GM18907 (cell line): ENCODE results near the gene RELL1.

Experiments
- ATAC-seq: cut with Tn5 transposase; IDR thresholded peaks from one replicate; pipeline ENCODE4 v1.9.1; 2021; ENCODE audit warnings: mild to moderate bottlenecking, moderate library complexity; ENCODE audit not compliant: unreplicated experiment

RELL1 gene, protein sequence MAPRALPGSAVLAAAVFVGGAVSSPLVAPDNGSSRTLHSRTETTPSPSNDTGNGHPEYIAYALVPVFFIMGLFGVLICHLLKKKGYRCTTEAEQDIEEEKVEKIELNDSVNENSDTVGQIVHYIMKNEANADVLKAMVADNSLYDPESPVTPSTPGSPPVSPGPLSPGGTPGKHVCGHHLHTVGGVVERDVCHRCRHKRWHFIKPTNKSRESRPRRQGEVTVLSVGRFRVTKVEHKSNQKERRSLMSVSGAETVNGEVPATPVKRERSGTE

DNA sequence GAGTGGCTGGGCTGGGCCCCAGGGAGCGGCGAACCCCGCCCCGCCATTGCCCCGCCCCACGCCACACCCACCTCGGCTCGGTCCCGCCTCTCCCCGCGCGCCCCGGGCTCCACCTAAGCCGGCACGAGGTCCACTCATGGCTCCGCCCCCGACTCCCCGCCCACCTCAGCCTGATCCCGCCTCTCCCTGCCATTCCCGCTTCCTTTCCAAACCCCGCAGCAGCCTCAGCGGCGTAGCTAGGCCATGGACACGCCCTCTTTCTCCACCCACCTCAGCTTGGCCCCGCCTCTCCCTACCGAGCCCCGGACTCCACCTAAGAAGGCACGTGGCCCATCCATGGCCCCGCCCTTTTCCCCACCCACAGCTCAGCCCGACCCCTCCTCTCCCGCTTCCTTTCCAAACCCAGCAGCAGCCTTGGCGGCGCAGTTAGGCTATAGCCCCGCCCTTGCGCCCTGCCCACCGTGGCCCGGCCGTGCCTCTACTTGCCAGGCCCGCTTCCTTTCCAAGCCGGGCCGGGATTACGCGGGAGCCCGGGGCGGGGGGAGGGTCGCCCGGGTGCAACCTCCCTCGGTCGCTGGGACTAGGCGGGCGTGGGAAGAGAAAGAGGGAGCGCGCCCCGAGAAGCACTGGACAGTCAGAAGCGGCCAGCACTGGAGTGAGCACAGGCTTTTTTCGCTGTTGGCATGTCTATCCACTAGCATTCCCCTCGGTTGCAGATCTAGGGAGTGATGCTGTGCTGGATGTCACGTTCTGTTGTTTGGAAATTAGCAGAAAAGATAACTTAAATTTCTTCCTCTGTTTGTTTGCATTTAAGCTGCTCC lies at the start of gene RELL1:
Gene RELL1, minus strand, starts transcription at position 4 of the 821 bp plus-strand sequence. CDS start 89 bp downstream, outside the sequence.
- peak; percentile 86 for ATAC-seq

DNA sequence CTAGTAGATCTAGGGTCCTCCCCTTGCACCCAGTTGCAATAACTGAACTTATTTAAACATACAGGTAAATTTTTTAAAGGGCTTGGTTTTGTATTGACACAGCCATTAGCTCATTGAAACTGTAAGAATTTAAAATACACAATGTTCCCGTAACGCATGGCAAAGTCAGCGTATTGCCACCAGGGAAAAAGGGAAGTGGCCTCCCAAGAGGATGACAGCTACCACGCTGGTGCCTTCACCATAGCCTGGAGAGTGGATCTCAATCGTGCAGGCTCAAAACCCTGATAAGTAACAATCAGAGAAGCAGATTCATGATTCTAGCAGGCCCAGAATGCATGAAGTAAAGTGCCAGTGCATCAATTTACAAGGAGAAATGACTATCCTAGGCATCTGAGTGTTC lies 49.4 kb upstream of the RELL1 start:
- ATAC-seq = no peak

DNA sequence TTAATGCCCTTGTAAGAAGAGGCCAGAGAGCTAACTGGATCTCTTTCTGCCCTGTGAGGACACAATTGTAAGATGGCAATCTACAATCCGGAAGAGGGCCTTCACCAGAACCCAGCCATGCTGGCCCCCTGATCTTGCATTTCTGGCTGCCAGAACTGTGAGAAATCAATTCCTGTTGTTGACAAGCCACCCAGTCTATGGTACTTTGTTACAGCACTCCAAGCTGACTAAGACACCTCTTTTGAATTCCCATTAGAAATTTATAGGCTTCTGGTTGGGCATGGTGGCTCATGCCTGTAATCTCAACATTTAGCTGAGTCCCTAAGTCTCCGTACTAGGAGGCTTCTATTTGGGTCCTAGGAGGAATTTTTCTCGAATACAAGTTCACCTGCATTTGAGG lies 48.8 kb upstream of the RELL1 start:
- ATAC-seq = no peak

DNA sequence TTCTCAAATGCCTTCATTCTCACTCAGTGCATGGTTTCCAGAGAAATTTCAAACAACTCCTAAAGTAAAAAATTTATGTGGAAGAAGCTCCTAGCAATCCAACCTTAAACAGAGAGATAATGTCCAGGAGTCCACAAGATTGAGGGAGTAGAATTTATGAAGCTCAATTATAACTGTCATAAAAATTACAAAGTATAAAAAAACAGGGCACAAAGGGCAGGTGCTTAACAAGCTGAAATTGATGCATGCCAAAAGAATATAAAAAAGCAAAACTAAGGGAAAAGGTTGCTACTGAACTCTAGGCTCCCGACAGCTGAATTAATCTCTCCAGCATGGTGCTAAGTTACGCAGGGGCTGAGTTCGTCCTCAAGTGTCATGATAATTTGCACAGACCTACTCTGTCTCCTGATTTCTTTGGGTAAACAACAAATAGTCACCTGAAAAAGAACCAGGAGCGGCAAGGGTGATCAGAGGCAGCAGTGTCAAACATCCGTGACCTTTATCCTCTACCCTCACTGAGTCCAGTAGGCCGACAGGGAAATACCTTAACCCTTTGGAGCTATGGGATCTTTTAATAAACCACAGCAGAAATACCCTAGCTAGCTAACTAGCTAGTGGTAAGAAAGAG lies 47.2 kb upstream of the RELL1 start:
- ATAC-seq = no peak

DNA sequence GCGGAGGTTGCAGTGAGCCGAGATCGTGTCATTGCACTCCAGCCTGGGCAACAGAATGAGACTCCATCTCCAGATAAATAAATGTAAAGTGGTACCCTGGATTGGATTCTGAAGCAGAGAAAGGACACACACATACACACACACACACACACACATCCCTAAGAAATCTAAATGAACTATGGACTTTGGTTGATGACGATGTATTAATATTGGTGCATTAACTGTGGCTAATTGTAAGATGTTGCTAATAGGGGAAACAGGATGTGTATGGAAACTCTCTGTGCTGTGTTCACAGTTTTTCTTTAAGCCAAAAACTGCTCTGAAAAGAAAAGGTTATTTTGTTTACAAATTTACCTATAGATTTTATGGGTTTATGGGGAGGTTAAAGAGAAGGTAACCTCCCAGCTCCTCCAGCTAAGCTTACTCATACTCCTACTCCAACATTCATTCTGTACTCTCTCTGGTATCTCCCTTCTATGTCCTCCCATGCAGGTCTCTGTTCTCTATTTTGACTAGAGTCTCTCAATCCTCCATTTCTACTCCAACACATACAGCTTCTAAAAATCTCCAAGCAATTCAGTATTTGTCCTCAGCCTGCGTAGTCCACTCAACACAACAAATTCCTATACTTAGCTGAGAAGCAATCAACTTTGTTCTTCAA lies 46.5 kb upstream of the RELL1 start:
- ATAC-seq = peak; percentile 83

DNA sequence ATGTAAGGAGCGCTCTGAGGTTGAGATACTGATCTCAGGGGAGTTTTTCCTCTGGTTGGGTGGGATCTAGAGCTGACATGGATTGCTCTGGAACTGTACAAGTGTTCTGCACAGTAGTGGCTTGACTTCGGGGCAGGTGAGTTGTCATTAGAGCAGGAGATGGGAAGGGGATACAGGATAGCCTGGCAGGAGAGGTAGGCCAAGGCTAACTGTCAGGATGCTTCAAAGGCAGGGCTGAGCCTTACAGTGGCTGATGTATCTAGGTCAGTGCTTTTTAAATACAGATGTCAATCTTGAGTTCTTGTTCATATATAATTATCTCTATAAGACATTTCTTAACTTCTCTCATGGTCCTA lies 43.5 kb upstream of the RELL1 start:
- no peak for ATAC-seq

DNA sequence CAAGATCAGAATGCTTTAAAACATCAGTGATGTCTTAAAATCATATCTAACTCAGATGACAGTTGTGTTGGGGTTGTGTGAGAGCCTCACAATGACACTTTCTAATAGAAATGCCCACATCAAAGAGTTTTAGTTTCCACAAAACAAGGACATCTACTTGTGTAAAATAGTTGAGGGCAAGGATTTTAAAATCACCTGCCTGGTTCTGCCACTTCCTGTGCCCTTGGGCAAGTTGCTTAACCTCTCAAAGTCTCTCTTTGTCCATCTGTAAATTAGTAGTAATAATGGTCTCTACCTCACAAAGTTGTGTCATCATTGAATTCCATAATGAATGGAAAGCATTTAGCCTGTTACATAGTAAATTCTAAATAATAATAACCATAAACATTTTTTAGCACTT lies 41.9 kb upstream of the RELL1 start:
- no peak for ATAC-seq

DNA sequence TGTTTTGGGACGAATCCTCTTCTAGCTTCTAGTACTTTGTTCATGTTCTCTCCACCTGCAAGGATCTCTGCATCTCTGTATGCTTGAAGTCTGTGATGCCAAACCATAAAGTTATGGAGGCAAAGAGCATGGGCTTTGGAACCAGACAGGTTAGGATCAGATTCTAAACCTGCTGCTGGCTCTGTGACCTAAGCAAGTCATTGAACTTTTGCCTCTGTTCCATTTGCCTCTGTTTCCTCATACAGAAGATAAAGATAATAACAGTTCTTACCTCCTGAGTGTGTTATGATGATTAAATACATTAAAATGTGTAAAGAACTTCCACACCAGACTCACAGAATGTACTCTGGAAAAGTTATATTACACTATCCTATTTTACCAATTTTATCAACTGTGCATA lies 41.5 kb upstream of the RELL1 start:
- ATAC-seq = no peak

DNA sequence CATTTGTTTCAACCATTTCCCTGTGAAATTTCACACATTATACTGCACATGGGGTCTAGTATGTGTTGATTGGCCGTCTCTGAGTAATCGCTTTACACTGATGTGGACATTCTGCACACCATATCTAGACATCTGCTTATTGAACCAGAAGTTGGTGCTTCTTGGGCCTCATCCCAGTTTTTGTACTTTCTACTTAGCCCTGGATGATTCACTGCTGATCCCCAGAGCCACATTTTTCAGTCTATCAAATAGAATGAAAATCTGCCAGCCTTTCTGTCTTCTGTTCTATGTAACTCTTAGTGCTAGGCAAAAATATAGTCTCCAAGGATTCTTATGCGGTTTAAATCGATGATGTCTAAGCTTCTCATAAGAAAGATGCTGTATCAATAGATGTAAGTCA lies 40.5 kb upstream of the RELL1 start:
- no peak for ATAC-seq

DNA sequence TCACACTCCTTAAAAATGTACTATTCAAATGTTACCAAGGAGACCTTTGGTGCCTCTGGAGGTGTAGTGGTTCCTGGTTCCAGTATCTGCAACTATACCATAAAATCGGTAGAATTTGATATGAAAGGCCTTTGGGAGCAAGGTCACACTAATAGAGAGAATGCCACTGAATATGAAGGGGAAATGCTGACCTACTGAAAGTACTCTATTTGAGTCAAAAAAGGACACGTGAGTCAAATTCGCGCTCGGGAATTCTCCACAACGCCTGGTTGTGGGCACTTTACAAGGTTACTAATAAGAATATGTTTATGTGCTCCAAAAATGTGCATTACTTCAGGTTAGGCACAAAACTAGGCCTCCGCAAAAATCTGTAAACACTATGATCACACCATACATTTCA lies 39.5 kb upstream of the RELL1 start:
- no peak for ATAC-seq

DNA sequence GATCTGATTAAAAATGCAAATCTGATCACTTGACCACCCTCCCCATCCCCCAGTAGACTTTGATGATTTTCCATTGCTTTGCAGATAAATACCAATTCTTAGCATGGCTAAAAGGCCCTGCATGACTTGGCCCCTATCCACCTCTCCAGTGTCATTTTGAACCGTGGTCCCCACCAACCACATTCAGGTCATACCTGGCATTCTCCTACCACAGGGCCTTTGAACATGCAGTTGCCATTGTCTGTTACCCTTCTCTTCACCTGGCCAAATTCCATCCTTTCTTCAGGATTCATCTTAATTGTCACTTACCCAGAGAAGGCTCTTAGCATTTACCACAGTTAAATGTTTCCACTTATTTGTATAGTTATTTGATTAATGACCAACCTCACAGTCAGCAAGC lies 36.9 kb upstream of the RELL1 start:
- no peak for ATAC-seq

DNA sequence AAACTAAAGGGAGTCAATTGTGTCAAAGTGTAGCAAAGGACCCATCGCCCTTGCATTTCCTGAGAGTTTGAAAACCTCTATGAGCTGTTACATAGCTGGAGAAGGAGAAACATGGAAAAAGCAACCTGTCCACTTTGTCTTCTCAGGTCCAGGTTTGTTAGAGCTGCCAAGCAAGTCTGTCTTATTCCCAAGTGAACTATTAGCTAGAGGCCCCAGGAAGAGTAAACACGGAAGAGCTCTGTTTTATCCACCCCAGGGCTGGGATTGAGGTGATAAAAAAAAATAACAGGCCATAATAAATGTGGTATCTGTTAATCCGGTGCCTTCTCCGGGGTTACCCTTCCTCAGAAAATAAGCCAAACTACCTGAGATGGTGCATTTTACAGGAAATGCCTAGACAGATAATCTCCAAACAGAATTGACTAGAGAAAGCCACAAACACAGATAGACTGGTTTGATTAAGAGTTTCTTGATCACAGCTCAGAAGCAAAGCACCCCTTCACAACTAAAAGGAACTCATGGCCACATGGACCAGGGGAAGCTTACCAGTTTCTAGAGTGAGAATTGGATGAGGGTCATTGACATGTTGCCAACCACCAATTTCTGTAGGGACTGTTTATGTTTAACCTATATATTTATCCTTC lies 35.9 kb upstream of the RELL1 start:
- ATAC-seq = no peak

DNA sequence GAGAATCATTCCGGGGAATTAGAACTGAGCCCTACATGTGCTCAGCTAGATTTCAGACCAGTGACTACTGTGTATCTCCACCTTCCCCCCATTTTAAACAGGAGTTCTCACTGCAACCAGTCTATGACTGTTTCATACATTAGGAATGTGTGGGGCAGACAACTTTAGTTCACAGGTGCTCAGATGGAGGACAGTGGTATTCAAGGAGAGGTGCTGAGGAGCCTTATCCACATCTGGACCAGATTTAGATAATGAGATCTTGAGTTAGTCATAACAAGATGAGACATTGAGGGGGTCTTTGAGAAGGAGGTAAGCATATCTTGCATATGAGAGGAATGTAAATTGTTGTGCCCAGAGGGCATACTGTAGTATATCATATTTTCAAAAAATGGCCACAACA lies 32.8 kb upstream of the RELL1 start:
- no peak for ATAC-seq

DNA sequence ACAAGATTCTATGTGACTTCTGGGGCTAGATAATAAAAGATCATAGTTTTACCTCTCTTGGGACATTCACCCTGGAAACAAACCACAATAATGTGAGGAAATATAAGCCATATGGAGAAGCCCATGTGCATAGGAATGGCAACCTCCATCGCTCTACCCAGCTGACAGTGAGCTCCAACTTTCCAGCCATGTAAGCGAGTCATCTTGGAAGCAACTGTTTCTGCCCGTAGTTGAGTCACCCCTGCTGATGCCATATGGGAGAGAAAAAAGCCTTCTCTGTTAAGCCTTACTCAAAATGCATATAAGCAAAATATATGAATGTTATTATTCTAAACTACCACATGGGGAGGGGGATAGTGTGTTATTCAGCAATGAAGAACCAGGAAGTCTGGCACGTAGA lies 31.4 kb upstream of the RELL1 start:
- ATAC-seq = no peak

DNA sequence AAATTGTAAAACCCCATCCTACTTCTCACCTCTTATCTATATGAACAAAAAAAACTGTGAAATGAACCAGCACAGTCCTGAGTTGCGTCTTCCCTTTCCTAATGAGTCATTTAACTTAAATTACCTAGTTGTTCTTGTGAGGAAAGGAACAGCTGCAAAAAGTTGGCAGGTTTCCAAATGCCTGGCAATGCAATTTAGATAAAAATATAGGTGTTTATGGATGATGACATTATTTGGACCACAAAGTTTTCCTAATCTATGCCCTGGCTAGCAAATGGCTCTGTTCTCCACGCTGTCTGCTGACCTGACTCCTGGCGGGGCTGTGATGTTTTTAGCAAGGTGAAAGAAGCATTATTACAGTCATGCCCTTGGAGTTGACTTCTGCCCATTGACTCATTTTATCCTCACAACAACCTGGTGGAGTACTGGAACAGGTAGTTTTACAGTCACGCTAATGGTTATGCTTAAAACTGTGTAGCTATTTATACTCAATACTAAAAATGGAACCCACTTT lies 29.8 kb upstream of the RELL1 start:
- peak; percentile 88 for ATAC-seq

DNA sequence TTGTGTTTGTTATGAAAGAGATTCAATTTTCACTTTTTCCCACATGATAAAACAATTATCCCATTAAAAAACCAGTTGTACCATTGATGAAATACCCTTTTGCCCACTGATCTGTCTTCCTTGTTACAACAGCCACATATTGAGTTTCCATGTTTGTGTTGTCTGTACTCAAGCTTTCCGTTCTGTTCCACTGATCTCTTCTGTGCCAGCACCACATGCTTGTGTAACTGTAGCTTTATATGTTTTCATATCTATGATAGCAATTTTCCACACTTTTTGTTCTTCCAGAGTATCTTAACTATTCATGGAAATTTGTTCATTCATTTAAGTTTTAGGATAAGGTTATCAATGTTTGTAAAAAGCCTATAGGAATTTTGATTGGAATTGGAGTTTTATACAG lies 24.3 kb upstream of the RELL1 start:
- ATAC-seq = no peak

DNA sequence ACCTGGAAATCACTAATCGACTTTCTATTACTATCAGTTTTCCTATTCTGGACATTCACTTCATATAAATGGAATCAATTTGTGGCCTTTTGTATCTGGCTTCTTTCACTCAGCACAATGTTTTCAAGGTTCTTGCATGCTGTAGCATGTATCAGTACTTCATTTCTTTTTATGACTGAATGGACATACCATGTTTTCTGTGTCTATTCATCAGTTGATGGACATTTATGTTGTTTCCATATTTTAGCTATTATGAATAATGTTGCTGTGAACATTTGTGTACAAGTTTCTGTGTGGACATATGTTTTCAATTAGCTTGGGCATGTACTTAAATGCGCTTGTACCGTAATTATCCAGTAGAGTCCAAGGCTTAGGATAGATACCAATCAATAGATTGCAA lies 19.9 kb upstream of the RELL1 start:
- no peak for ATAC-seq

DNA sequence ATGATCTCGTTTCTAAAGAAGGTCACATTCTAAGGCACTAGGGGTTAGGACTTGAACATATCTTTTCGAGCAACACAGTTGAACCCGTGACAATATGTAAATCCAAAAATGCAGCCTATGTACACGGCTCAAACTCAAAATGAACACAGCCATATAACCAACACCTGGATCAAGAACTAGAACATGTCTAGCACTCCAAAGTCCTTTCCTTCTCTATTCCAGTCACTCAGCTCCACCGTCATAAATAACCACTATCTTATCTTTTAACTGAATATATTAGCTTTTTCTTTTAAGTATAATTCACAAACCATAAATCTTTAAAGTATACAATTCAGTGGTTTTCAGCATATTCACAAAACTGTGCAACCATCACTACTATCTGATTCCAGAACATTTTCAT lies 19.4 kb upstream of the RELL1 start:
- ATAC-seq = no peak

DNA sequence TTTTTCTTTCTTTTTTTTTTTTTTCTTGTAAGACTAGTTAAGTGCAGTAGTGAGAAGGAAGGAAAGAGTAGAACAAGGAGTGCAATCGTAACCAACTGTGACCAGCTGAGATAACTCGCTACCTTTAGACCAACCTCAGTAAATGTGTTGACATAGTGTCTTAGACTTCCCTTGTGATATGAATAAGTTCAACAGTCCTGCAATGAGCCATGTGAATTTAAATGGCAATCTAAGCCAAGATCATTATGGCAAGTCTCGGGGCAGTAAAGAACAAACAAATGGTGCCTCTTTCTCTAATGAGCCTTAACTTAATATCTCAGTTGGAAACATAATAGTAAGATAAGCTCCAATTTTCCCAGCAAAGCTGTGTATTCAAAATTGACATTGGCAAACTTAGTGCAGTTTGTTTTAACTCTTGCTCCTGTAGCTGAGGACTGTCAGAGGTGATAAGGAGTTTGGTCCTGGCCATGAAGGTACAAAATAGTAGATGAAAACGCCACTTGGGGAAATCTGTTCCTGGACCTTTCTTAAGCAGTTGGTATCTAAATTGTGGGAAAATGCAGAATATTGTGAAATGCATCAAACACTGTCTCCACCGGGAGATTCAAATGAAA lies 13.8 kb upstream of the RELL1 start:
- no peak for ATAC-seq

DNA sequence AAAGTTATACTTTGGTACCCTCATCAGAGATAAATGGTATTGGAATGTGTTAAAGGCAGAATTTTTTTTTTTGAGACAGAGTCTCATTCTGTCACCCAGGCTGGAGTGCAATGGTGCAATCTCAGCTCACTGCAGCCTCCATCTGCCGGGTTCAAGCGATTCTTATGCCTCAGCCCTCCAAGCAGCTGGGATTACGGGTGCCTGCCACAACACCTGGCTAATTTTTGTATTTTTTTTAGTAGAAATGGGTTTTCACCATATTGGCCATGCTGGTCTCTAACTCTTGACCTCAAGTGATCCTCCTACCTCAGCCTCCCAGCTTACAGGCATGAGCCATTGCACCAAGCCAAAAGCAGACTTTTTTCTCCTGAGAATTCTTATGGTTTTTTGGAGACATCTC lies 11.4 kb upstream of the RELL1 start:
- ATAC-seq = no peak
